Esophagus (tissue), 2 donors: ENCODE results near the gene BATF. TPM values are rescaled to one million over a fixed set of nuclear protein-coding genes. Genes with fewer than 3 reads are reported as not detected.
"Not testable (repeated sequence)": the region's sequence is repeated elsewhere in the genome, so short reads cannot be mapped to it uniquely, and the experiment has no call there.

Experiments used
- H3K27ac ChIP-seq, 2 donors: one replicate each; pipeline ENCODE4 v1.5.1; 2013; ENCODE audit warnings: low read depth in 2 of 2, mild to moderate bottlenecking in 2 of 2, inconsistent platforms in 1 of 2, low read length in 1 of 2, moderate library complexity in 1 of 2
- H3K27me3 ChIP-seq, 2 donors: one replicate each; pipeline ENCODE4 v1.6.1; 2013; ENCODE audit warnings: low read length in 2 of 2, control low read depth in 1 of 2, mild to moderate bottlenecking in 1 of 2; ENCODE audit not compliant: insufficient read depth in 2 of 2, control insufficient read depth in 1 of 2
- H3K36me3 ChIP-seq, 2 donors: one replicate each; pipeline ENCODE4 v1.6.1; 2013; ENCODE audit warnings: low read length in 1 of 2; ENCODE audit not compliant: control insufficient read depth in 2 of 2, insufficient read depth in 2 of 2
- H3K4me1 ChIP-seq, 2 donors: one replicate each; pipeline ENCODE4 v1.6.1; 2013; ENCODE audit warnings: low read length in 1 of 2; ENCODE audit not compliant: control insufficient read depth in 2 of 2, insufficient read depth in 2 of 2
- H3K4me3 ChIP-seq, 2 donors: one replicate each; pipeline ENCODE4 v1.5.1; 2013; ENCODE audit warnings: low read length in 2 of 2, mild to moderate bottlenecking in 2 of 2, low read depth in 1 of 2, moderate library complexity in 1 of 2
- H3K9me3 ChIP-seq, 2 donors: one replicate each; pipeline ENCODE4 v1.6.1; 2013; ENCODE audit warnings: mild to moderate bottlenecking in 2 of 2, low read depth in 1 of 2, low read length in 1 of 2, moderate library complexity in 1 of 2; ENCODE audit not compliant: control insufficient read depth in 2 of 2, insufficient read depth in 1 of 2
- WGBS, 2 donors: extraction: QIAGEN DNeasy Blood & Tissue Kit; methylation state at CpG; one replicate each; pipeline ENCODE4 v1.1.7; 2013; 5-methylcytosine and 5-hydroxymethylcytosine counted together
- polyA plus RNA-seq, 2 donors: library from polyadenylated mRNA; stranded (reverse); fragments of 200-250 nt; gene quantifications; one replicate each; pipeline ENCODE4 v1.2.3, GENCODE V29; 2013
- donor health status: healthy with polysubstance abuse.
- donor health status: Bipolar disorder and iron deficiency.

The BATF gene
- 1 to 10 TPM; 1.8 to 2.0 TPM for polyA plus RNA-seq

GRCh38 chr14:75522224-75522982, at the start of gene BATF:
BATF (plus strand) TSS chr14:75522469; CDS start chr14:75522683, 214 bp downstream.
- H3K4me1 ChIP-seq: peaks cover 0 to 5% of the 10 kb centered on the region in 2 donors
- peak within 1 kb of the TSS; percentile 34 to 55 for H3K4me3 ChIP-seq
- no peaks in the 10 kb centered on the region for H3K27me3 ChIP-seq
- no peaks in the 10 kb centered on the region for H3K9me3 ChIP-seq
- WGBS, 2 donors: 61 to 70% methylated on average over 13 of the region's 13 CpGs
- H3K27ac ChIP-seq: peak within 1 kb of the TSS; percentile 43 to 68
- no peaks in the 10 kb centered on the region for H3K36me3 ChIP-seq

GRCh38 chr14:75474127-75474526, 48.1 kb upstream of the BATF start:
- H3K27ac ChIP-seq, H3K4me1 ChIP-seq, H3K27me3 ChIP-seq, H3K4me3 ChIP-seq, H3K9me3 ChIP-seq: not testable (repeated sequence)
- H3K36me3 ChIP-seq: peaks cover 14 to 21% of the 10 kb centered on the region in 2 donors
- WGBS, 2 donors: 72 to 74% methylated on average over 6 of the region's 6 CpGs

- no peaks in the 10 kb centered on the region for H3K4me1 ChIP-seq
- no peaks in the 10 kb centered on the region for H3K9me3 ChIP-seq
- peaks cover 7 to 9% of the 10 kb centered on the region in 2 donors for H3K36me3 ChIP-seq
- WGBS, 2 donors: 66 to 72% methylated on average over 11 of the region's 11 CpGs
- no peak overlapping the region for H3K27ac ChIP-seq
- no peak overlapping the region for H3K4me3 ChIP-seq
- no peaks in the 10 kb centered on the region for H3K27me3 ChIP-seq
Measured at GRCh38 chr14:75476274-75476995, 45.8 kb upstream of the BATF start.

- H3K9me3 ChIP-seq: no peaks in the 10 kb centered on the region
- H3K36me3 ChIP-seq: no peaks in the 10 kb centered on the region
- no peak overlapping the region for H3K4me3 ChIP-seq
- no peak overlapping the region for H3K27ac ChIP-seq
- H3K27me3 ChIP-seq: no peaks in the 10 kb centered on the region
- H3K4me1 ChIP-seq: peaks cover 0 to 3% of the 10 kb centered on the region in 2 donors
- WGBS, 2 donors: 90 to 98% methylated on average over 5 of the region's 5 CpGs
Measured at GRCh38 chr14:75477881-75478280, 44.4 kb upstream of the BATF start.

- WGBS, 2 donors: 49 to 52% methylated on average over 11 of the region's 11 CpGs
- H3K27me3 ChIP-seq: no peaks in the 10 kb centered on the region
- no peaks in the 10 kb centered on the region for H3K9me3 ChIP-seq
Measured at GRCh38 chr14:75479770-75480600, 42.3 kb upstream of the BATF start.

GRCh38 chr14:75482366-75482765, 39.9 kb upstream of the BATF start:
- Histone ChIP-seq H3K36me3 (no peaks in the 10 kb centered on the region), H3K27me3 (no peaks in the 10 kb centered on the region), H3K27ac (peak overlapping the region in 1 of 2 donors; percentile 5), H3K4me3 (no peak overlapping the region), H3K4me1 (peaks cover 0 to 3% of the 10 kb centered on the region in 2 donors), H3K9me3 (no peaks in the 10 kb centered on the region)
- 94% methylated on average over 4 of the region's 4 CpGs for WGBS, 2 donors

More at GRCh38 chr14:75479770-75480600, 42.3 kb upstream of the BATF start:
- no peak overlapping the region for H3K4me3 ChIP-seq
- no peaks in the 10 kb centered on the region for H3K36me3 ChIP-seq
- H3K27ac ChIP-seq: no peak overlapping the region
- H3K4me1 ChIP-seq: peaks cover 0 to 3% of the 10 kb centered on the region in 2 donors

- Histone ChIP-seq H3K27ac (no peak overlapping the region), H3K4me1 (peaks cover 0 to 3% of the 10 kb centered on the region in 2 donors), H3K9me3 (no peaks in the 10 kb centered on the region), H3K36me3 (no peaks in the 10 kb centered on the region), H3K4me3 (no peak overlapping the region), H3K27me3 (no peaks in the 10 kb centered on the region)
- 57 to 71% methylated on average over 4 of the region's 4 CpGs for WGBS, 2 donors
Measured at GRCh38 chr14:75484711-75485429, 37.4 kb upstream of the BATF start.

- Histone ChIP-seq H3K36me3 (no peaks in the 10 kb centered on the region), H3K4me1 (peaks cover 0 to 3% of the 10 kb centered on the region in 2 donors)
- 50 to 64% methylated on average over 1 of the region's 1 CpG for WGBS, 2 donors
Measured at GRCh38 chr14:75486318-75486717, 36.0 kb upstream of the BATF start.

More at GRCh38 chr14:75486318-75486717, 36.0 kb upstream of the BATF start:
- Histone ChIP-seq H3K9me3 (no peaks in the 10 kb centered on the region), H3K27me3 (no peaks in the 10 kb centered on the region), H3K4me3 (no peak overlapping the region), H3K27ac (no peak overlapping the region)
